Activated gamma-delta T cell treated with anti-CD3 and anti-CD28 coated beads, Interleukin-2, amount 50 U/mL, for 16 hours (primary cell): ENCODE measurements around the gene CDA.

ENCODE experiments used
- DNase-seq: peaks from one replicate; pipeline ENCODE4 v3.0.0-alpha.2; 2020; ENCODE audit warnings: low read depth

CDA gene

GRCh38 chr1:20615946-20616846 is 27.3 kb downstream of the CDA start:
- no peak for DNase-seq

- DNase-seq, result no peak
These were observed 28.1 kb downstream of the CDA start for GRCh38 chr1:20616847-20617487.

- no peak for DNase-seq
These were observed 29.7 kb downstream of the CDA start for GRCh38 chr1:20618550-20618949.

GRCh38 chr1:20619999-20620398 is 31.1 kb downstream of the CDA start:
- no peak for DNase-seq

GRCh38 chr1:20621012-20621411 is 32.1 kb downstream of the CDA start:
- no peak for DNase-seq

GRCh38 chr1:20624709-20625108 is 35.8 kb downstream of the CDA start:
- DNase-seq, result no peak

- DNase-seq, result no peak
These were observed 36.5 kb downstream of the CDA start for GRCh38 chr1:20625176-20626097.

GRCh38 chr1:20626098-20626427 is 37.2 kb downstream of the CDA start:
- no peak for DNase-seq

- no peak for DNase-seq
These were observed 37.6 kb downstream of the CDA start for GRCh38 chr1:20626524-20626923.

GRCh38 chr1:20630729-20631128 is 41.8 kb downstream of the CDA start:
- DNase-seq, result no peak

GRCh38 chr1:20632386-20632785 is 43.5 kb downstream of the CDA start:
- no peak for DNase-seq

- peak; percentile 81 for DNase-seq
These were observed 44.5 kb downstream of the CDA start, which contains the start of gene PINK1 for GRCh38 chr1:20633190-20634064. TSS of gene PINK1 (plus strand) at chr1:20633458. CDS start at chr1:20633549, 91 bp downstream.

GRCh38 chr1:20634065-20634593 is 45.2 kb downstream of the CDA start:
- DNase-seq, result no peak

- no peak for DNase-seq
These were observed 45.7 kb downstream of the CDA start for GRCh38 chr1:20634594-20635084.

- DNase-seq, result no peak
These were observed 48.0 kb downstream of the CDA start for GRCh38 chr1:20636785-20637347.

- DNase-seq, result peak; percentile 39
These were observed 51.3 kb downstream of the CDA start for GRCh38 chr1:20640183-20640597.

- DNase-seq, result no peak
These were observed 53.1 kb downstream of the CDA start for GRCh38 chr1:20641975-20642374.

- no peak for DNase-seq
These were observed 54.2 kb downstream of the CDA start for GRCh38 chr1:20643080-20643479.

- DNase-seq, result no peak
These were observed 55.5 kb downstream of the CDA start for GRCh38 chr1:20644416-20644815.

- DNase-seq, result no peak
These were observed 56.5 kb downstream of the CDA start for GRCh38 chr1:20645414-20645813.

- DNase-seq, result no peak
These were observed 59.5 kb downstream of the CDA start for GRCh38 chr1:20648438-20648837.
